RPMI7951 (cell line): ENCODE measurements around the gene ST3GAL4. TPM values are rescaled to one million over a fixed set of nuclear protein-coding genes. Genes with fewer than 3 reads are reported as not detected.
A peak's percentile ranks its signal among the peaks of the same experiment; 100 is the strongest.
"Not testable (repeated sequence)": the region's sequence is repeated elsewhere in the genome, so short reads cannot be mapped to it uniquely, and the experiment has no call there.

ENCODE experiments used
- DNase-seq: peaks from one replicate; pipeline ENCODE4 v3.0.0-alpha.2; 2012; ENCODE audit warnings: low read depth
- total RNA-seq: library from RNA; depleted of rRNA; stranded (reverse); fragments of >200 nt; shearing (Covaris generic); gene quantifications from 2 replicates; pipeline ENCODE4 v1.2.3, GENCODE V29; 2014

ST3GAL4 gene
- total RNA-seq, 1 experiment from 2014 or later = 108 TPM

DNA sequence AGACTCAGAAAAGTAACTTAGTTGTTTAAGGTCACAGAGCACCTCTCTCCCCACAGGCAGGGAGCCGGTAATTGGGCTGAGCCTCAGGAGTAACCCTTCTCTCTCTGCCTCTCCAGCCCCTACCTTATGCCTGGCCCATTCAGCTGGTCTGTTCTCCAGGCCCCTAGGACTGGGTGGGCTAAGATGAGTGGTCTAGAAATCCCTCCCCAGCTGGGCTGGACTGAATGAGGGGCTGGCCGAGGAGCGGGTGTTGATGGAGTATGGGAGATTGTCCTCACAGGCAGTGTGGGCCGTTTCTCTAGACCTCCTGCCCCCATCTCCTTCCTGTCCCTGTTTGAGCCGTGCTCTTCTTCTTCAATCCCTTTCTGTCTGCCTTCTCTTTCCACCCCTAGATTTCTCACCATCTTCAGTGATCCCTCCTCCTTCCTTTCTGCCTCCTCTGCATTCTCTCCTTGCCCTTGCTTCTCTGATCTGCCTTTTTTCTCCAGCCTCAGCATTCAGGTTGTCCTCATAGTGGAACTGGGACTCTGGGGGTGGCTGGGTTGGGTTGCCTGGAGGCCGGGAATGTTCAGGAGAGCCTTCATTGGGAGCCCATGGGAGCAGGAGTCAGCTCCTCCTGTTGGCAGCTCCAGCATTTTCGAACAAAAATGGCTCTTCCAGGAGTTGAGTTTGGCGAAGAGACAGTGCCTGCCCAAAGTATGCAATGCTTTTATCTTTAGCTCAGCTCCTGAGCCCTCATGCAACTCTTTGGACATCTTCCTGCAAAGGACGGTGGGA is 7.6 kb downstream of the ST3GAL4 start:
- no peak for DNase-seq

DNA sequence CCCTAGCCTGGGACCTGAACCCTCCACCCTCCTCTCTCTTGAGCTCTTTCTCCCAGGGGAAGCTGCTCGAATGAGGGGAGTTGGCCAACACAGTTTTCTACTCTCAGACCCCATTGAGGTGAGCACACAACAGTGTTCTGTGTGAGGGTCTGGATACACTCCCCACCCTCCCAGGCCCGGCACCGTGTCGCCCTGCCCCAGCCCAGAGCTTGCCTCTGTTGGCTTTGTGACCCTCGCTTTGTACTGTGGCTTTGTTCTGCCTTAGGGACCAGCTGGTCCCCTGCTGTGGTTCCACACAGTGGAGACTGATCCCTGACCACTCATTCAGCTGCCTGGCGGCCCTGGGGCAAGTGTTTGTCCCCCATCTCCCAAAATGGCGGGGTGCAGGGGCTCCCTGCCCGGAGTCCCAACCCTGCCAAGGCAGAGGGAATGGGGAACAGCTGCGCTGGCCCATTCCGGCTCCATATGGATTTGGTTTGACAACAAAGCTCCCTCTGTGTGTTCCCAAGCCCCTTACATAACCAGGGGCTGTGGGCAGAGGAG is 8.3 kb downstream of the ST3GAL4 start:
- DNase-seq = peak; percentile 37

DNA sequence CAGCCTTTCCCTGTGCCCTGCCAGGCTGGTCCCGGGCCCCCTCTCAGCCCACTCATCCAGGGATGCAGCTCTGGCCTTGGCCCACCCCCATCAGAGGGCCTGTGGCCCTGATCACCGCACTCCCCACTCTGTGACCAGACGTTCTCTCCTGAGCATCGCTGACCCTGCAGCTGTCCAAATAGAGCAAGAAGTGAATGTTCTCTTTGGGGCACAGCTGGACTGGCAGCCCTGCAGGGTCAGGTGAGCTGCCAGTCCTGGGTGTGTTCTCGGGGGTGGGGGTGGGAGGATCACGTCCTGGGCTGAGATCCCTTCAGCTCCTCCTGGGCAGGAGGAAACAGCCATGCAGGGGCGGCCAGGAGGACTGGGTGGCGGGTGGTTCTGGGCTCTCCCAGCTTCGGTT is 9.2 kb downstream of the ST3GAL4 start:
- DNase-seq = not testable (repeated sequence)

DNA sequence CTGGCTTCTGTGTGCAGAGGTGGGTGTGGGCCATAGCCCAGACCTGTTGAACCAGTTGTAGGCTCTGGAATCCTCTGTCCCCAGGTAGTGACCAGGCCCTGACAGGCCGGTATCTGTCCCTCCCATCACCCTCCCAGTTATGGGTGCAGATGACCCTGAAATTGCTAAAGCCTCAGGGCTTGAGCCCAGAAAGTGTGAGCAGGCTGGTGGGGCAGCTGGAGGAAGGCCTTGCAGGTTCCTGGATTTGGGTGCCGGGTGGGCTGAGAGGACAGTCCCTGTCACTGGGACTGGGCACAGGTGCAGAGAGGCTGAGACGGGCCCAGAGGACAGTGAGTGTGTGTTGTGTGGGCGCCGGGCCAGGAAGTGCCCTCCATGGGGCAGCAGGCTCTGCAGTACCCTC is 10.0 kb downstream of the ST3GAL4 start:
- not testable (repeated sequence) for DNase-seq

DNA sequence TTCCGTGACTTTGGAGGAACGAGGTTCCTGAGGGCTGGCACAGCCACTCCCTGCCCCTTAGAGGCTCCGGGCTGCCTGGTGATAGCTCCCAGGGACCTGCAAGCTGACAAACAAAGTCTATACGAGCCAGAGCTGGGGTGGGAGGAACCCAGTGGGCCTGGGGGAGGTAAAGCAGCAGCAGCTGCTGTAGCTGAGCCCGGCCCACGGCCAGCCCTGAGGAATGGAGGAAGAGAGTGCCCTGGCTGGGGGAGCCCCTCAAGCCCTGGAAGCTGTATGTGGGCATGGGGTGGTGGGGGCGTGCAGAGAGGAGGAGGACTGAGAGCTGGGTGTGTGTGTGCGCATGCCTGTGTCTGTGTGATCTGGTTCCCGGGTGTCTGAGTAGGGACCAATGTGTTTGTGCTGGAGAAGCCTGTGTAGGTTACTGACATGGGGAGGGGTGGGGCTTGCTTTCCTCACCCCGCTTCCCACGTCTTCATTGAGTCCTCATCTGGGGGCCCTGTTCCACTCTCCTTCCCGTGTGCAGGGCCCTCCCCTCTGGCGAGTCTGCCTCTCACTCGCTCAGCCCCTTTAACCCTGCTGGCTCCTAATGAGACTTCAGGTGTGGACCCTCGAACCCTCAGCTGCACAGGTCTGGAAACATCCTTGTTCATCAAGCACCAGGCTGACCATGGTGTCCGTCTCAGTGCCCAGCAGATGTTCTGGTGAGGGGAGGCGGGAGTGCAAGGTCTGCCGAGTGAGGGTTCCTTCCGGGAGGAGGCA is 10.8 kb downstream of the ST3GAL4 start:
- no peak for DNase-seq

DNA sequence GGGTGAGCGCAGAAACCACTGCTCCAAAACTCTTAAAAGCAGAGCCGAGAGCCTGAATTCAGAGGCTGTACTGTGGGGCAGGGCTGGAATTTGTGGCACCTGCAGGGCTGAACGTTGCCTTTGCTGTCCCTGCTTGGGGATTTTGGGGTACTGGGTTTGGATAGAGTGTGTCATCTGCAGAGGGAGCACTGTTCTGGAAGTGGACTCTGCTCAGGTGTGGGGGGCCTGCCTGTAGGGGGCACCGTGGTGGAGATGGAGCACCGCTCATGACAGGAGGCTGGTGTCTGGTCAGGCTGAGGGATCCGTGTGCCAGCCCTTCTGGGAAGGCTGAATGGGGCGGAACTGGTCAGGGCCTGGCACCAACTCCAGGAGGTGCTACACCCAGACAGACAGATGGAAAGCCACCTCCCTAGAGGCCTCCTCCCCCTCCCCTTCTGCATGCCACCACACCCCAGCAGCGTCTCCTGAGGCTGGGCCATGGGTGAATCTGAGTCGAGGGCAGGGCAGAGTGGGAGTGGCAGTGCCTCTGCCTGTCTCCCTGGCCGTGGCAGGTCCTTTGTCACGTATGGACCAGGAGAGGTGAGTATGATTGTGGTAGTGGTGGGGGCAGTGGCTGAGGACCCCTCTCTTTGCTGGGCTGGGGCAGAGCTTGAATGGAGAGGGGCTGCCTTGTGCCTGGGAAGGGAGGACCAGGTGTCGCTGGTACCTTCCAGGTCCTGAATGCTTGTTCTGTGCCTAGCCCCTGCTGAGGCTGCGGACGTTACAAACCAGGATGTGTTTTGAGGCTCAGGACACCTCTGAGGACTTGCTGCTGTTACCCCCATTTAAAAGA is 11.6 kb downstream of the ST3GAL4 start:
- not testable (repeated sequence) for DNase-seq

DNA sequence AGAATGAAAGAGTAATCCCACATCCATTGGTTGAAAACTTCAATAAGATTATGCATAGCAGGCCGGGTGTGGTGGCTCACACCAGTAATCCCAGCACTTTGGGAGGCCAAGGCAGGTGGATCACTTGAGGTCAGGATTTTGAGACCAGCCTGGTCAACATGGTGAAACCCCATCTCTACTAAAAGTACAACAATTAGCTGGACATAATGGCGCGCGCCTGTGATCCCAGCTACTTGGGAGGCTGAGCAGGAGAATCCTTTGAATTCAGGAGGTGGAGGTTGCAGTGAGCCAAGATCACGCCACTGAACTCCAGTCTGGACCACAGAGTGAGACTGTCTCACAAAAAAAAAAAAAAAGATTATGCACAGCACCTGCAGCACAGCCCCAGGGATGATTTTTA is 12.3 kb downstream of the ST3GAL4 start:
- DNase-seq = not testable (repeated sequence)

DNA sequence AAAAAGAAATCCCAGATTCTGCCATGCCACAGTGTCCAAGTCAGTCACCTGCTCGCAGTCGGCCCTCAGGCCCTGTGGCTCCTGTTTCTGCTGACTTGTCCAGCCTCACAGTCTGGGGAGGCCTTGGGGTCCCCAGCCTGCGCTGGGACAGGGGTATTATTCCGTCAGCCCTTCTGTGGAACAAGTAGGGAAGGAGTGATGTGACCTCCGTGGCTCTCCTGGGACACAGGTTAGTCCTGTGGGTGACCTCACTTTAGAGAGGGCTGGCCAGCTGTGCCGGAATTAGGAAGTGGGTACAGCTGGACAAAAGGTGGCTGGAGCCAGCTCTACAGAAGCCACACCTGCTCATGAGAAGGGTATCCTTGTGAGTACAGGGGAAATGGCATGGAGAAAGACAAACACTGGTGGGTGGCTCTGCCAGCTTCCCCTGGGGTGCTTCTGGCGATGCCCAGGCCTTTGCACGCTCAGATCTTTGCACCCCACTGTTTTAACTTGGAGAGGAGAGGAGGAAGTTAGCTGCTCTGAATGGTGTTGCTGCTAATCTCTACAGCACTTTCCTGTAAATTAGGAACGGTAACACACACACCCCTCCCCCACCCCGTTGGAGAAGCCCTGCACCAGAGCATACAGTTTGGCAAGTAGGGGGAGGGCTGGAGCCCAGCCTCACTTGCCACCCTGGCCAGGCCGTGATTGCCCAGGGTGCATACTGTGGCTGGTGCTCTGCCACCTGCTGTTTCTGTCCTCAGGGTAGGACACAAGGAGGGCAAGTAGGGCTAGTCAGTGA is 13.0 kb downstream of the ST3GAL4 start:
- DNase-seq = not testable (repeated sequence)

DNA sequence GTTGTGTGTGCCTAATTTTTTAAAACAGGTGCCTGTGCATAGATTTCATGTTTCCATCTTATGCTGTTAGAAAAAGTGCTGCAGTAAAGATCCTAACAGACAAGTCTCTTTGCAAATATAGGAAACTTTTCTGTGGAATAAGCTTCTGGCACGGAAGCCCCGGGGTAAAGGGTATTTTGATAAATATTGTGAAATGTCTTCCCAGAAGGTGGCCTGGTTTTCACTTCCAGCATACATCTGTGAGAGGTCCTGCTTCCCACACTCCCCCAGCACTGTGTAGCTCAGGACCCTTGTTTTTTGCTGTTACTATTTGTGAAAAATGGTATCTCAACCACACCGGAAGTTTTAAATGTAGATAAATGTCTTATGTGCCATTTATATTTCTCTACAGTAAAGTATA is 14.5 kb downstream of the ST3GAL4 start:
- no peak for DNase-seq

DNA sequence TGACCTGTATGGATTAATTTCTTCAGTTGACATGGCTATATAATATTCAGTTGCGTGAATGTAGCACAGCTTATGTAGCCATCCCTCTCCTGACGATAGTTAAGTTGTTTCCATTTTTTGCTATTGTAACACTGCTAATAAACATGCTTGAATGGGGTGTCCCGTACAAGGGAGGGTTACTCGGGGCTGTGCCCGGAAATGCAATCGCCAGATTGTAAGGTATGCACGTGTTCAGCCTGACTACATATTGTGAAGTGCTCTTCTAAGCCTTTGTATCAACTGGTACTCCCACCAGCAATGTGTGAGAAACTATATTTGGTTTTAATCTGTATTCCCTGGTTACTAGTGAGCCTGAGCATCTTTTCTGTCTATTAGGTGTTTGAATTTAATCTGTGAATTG is 16.1 kb downstream of the ST3GAL4 start:
- DNase-seq = no peak

DNA sequence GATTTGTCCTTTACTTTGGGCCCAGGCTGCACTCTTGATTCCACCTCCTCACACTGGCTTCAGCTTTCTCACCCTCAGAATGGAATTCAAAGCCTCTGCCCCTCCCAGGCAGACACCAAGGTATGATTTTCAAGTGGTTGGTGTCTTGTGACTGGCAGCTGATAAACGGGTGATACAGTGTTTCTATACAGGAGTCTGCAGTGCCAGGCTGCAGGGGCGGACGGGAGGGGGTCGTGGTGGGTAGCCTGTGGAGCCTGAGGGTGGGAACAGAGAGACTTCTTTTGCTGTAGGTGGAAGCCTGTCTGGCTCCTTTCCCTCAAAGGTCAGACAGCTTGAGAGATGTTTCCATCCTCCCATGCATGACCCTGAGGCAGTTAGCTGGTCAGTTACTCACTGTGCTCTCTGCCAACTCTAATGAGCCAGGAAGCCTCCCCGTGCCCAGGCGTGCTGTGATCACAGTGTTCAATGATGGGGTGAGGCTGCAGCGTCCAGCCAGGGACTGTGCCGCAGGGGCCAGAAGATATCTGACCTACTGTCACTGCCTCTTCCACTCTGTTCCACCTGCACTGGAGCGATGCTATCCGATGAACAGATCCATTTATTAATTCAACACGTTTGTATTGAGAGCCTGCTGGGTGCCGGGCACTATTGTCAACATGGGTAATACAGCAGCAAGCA is 18.0 kb downstream of the ST3GAL4 start:
- DNase-seq = peak; percentile 81

DNA sequence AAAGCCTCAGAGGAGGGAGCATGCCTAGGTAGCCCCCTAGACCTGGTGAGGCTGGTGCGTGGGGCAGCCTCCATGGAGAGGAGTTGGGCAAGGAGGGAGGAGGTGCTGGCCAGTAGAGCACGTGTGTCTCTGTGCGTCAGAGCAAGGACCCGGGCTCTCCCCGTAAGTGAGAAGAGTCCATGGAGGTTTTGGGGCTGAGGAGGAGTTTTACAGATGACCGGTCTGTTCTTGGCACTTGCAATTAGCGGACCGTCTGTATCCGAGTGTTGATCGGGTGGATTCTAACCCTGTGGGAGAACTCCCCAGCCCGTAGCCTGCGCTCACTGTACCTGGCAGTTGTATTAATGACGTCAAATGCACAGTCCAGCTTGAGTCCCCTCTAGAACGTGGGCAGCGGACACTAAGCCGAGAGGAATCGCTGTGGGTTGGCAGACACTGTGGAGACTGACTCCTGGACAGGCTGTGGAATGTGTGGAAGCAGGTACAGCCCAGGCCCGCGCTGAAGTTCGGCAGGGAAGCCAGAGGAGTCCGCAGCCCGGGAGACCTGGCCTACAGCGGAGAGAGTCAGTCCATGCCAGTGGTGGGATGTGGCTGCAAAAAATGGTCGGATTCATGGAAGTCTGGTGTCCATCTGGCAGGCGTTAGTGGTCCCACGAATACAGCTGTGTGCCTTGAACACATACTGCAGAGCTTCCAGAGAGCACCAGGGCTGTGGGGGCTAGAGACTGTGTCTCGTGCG is 19.2 kb downstream of the ST3GAL4 start:
- DNase-seq = not testable (repeated sequence)

DNA sequence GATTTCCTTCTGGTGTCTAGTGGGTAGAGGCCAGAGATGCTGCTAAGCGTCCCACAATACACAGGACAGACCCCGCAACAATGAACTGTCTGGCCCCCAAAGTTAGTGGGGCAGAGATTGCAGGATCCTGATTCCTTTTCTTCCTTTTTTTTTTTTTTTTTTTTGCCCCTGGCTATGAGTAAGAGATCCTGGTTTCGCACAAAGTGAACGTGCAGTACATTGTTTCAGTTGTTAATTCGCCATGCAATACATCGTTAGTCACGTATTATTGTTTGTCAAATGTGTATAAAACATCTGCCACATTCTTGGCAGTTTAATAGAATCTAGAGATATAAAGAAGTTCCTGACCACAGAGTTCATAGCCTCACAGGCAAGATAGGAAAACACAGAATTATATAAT is 20.2 kb downstream of the ST3GAL4 start:
- peak; percentile 90 for DNase-seq

DNA sequence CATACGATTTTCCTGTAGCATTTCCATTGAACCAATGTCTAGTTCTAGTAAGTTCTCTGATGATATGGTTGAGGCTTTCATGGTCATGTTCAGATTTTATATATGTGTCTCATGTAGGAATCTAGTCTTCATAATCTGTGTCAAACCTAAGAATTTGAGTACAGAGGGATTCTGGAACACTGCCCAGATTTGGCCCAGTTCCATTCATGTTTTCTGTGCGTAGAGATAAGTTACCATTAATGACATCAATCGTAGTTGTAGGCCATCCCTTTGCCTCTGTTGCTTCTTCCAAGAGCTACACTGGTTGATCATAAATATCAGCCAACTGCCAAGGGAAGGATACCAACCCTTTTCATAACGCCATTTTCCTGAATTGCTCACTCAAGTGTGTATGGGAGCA is 23.3 kb downstream of the ST3GAL4 start:
- DNase-seq = no peak

DNA sequence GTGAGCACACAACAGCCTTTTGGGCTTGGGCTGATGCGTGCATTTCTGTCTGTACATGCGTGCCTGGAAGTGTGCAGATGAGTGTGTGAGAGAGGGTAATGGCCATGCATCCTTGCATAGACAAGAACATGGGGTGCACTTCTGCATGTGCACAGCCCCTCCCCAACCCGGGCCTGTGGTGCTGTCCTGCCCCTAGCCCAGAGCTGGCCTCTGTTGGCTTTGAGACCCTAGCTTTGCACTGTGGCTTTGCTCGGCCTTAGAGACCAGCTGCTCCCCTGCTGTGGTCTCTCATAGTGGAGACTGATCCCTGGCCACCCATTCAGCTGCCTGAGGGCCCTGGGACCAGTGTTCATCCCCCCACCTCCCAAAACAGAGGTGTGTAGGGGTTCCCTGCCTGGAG is 25.4 kb downstream of the ST3GAL4 start:
- no peak for DNase-seq

DNA sequence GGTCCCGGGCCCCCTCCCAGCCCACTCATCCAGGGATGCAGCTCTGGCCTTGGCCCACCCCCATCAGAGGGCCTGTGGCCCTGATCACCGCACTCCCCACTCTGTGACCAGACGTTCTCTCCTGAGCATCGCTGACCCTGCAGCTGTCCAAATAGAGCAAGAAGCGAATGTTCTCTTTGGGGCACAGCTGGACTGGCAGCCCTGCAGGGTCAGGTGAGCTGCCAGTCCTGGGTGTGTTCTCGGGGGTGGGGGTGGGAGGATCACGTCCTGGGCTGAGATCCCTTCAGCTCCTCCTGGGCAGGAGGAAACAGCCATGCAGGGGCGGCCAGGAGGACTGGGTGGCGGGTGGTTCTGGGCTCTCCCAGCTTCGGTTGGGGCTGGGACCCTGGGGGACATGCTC is 26.5 kb downstream of the ST3GAL4 start:
- DNase-seq = not testable (repeated sequence)

DNA sequence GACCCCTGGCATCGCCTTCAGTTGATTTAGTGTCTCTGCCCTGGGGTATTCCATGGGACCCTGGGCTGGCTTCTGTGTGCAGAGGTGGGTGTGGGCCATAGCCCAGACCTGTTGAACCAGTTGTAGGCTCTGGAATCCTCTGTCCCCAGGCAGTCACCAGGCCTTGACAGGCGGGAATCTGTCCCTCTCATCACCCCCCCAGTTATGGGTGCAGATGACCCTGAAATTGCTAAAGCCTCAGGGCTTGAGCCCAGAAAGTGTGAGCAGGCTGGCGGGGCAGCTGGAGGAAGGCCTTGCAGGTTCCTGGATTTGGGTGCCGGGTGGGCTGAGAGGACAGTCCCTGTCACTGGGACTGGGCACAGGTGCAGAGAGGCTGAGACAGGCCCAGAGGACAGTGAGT is 27.2 kb downstream of the ST3GAL4 start:
- not testable (repeated sequence) for DNase-seq

DNA sequence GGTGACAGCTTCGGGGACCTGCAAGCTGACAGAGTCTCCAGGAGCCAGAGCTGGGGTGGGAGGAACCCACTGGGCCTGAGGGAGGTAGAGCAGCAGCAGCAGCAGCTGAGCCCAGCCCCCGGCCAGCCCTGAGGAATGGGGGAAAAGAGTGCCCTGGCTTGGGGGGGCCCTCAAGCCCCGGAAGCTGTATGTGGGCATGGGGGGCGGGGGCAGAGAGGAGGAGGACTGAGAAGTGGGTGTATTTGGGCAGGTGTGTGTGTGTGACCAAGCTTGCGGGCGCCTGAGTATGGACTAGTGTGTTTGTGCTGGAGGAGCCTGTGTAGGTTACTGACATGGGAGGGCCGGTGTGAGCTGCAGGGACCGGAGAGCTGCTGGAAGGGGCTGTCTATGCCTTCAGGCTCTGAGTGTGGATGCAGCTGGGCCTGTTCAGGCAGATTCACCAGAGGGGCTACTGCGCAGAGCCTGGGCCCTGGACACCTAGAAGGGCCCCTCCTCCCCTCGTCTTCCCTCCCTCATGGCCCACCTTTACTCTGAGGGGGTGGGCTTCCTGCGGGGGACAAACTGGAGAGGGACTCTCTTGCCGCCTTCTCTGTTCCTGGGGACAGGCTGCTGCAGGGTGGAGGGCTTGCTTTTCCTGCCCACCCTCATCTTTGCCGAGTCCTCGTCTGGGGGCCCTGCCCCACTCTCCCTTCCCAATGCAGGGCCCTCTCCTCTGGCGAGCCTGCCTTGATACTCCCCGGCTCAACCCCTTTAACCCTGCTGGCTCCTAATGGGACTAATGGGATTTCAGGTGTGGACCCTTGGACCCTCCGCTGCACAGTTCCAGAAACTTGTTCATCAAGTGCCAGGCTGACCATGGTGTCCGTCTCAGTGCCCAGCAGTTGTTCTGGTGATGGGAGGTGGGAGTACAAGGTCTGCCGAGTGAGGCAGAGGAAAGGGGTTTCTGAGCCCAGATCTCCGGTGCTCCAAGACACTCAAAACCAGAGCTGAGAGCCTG is 28.2 kb downstream of the ST3GAL4 start:
- DNase-seq = no peak
